Transverse colon (tissue), 4 donors: Measurements from ENCODE around the gene NDUFS7. TPM values are rescaled to one million over a fixed set of nuclear protein-coding genes. Genes with fewer than 3 reads are reported as not detected.

Source experiments
- DNase-seq: peaks from one replicate; pipeline ENCODE4 v3.0.0-alpha.2; 2019
- H3K27ac ChIP-seq, 4 donors: fragments of 200-600 bp; sonication (generic); 2 replicates each; pipeline ENCODE4 v1.5.1; 2016 to 2018; ENCODE audit warnings: inconsistent platforms in 4 of 4
- H3K27me3 ChIP-seq: fragments of 200-600 bp; sonication (generic); 2 replicates; pipeline ENCODE4 v1.5.1; 2017; ENCODE audit warnings: inconsistent platforms
- H3K36me3 ChIP-seq, 4 donors: fragments of 200-600 bp; sonication (generic); 2 replicates each; pipeline ENCODE4 v1.5.1; 2017 to 2019; ENCODE audit warnings: inconsistent platforms in 4 of 4
- H3K4me1 ChIP-seq, 4 donors: fragments of 200-600 bp; sonication (generic); 2 replicates each; pipeline ENCODE4 v1.5.1; 2017 to 2020; ENCODE audit warnings: inconsistent platforms in 4 of 4
- H3K4me3 ChIP-seq, 4 donors: fragments of 200-600 bp; sonication (generic); 1 replicate in 1 of 4; 2 replicates in 3 of 4; pipeline versions ENCODE4 v1.5.1 to v1.6.1; 2017 to 2019; ENCODE audit warnings: inconsistent platforms in 4 of 4
- H3K9me3 ChIP-seq, 2 donors: fragments of 200-600 bp; sonication (generic); 2 replicates each; pipeline ENCODE4 v1.5.1; 2017 to 2019; ENCODE audit warnings: inconsistent platforms in 2 of 2
- EP300 ChIP-seq: sonication (generic); formaldehyde crosslinking; IDR thresholded peaks from one replicate; pipeline ENCODE4 v1.6.1; 2017; ENCODE audit warnings: antibody characterized with exemption, low read depth
- POLR2A ChIP-seq: fragments of 450-650 bp; IDR thresholded peaks from one replicate; pipeline ENCODE4 v1.6.1; 2016; ENCODE audit warnings: antibody characterized with exemption, mild to moderate bottlenecking, moderate library complexity
- POLR2AphosphoS5 ChIP-seq, 3 donors: sonication (generic); formaldehyde crosslinking; IDR thresholded peaks; one replicate each; pipeline ENCODE4 v1.6.1; 2016; ENCODE audit warnings: antibody characterized with exemption in 3 of 3
- WGBS, 2 donors: methylation state at CpG; one replicate each; pipeline ENCODE4 v1.1.5; 2018; ENCODE audit warnings: low coverage in 1 of 2; 5-methylcytosine and 5-hydroxymethylcytosine counted together
- in situ Hi-C, 4 donors: fragments of 200-750 bp; cut with MboI; loops; one replicate each; pipeline versions ENCODE4 v1.15.0 to v1.15.1; 2017; ENCODE audit warnings: low sequenced_read_pairs in 3 of 4, low pct_ligation_motif_present in 1 of 4, low pct_unique_long_range_greater_than_20kb in 1 of 4
- intact Hi-C: fragments of 100-400 bp; cut with DNase I; formaldehyde crosslinking; loops from one replicate; pipeline ENCODE4 v1.15.1; 2023; ENCODE audit warnings: low total_unique reads
- total RNA-seq, 4 donors: library from RNA; depleted of rRNA; stranded (reverse); fragments of >200 nt; gene quantifications; one replicate each; pipeline ENCODE4 v1.1.0, GENCODE V29; 2016
- TF ChIP-seq, protein P1 (sequence below), 5 experiments: fragments of 200-600 bp in 3 of 5; fragments of 450-650 bp in 2 of 5; sonication (generic) in 3 of 5; IDR thresholded peaks; 1 replicate in 2 of 5; 2 replicates in 3 of 5; pipeline ENCODE4 v1.5.1; 2016 to 2017; ENCODE audit warnings: antibody characterized with exemption in 5 of 5, inconsistent platforms in 3 of 5, mild to moderate bottlenecking in 2 of 5, moderate library complexity in 1 of 5

Gene NDUFS7
- total RNA-seq, 4 donors from 2014 or later, result 32.2 to 196 (median 156) TPM

GRCh38 chr19:1383017-1383311 lies 743 bp upstream of the NDUFS7 start:
- intact Hi-C loops, result no loop called here
- 11 to 67% methylated on average over 1 to 9 of the region's 9 CpGs for WGBS, 2 donors
- DNase-seq, result no peak
- H3K36me3 ChIP-seq, result no peaks in the 10 kb centered on the region
- peak overlapping the region in 1 of 4 donors; percentile 98 for H3K4me3 ChIP-seq
- peak overlapping the region in 3 of 4 donors; percentile 93 to 95 (median 94) for H3K27ac ChIP-seq
- no peaks in the 10 kb centered on the region for H3K9me3 ChIP-seq
- in situ Hi-C loops, result loop anchor here in 2 of 4 donors (25.0 kb wide), 1 partner anchor 96 kb away; the partner anchor contains the start of genes EFNA2 (in 2 of the 2) and FAM174C (in 2 of the 2)
- TF ChIP-seq POLR2AphosphoS5 (IDR thresholded peaks at IDR 0.05) (no peak), POLR2A (no peak), EP300 (no peak)
- TF ChIP-seq, protein P1, sequence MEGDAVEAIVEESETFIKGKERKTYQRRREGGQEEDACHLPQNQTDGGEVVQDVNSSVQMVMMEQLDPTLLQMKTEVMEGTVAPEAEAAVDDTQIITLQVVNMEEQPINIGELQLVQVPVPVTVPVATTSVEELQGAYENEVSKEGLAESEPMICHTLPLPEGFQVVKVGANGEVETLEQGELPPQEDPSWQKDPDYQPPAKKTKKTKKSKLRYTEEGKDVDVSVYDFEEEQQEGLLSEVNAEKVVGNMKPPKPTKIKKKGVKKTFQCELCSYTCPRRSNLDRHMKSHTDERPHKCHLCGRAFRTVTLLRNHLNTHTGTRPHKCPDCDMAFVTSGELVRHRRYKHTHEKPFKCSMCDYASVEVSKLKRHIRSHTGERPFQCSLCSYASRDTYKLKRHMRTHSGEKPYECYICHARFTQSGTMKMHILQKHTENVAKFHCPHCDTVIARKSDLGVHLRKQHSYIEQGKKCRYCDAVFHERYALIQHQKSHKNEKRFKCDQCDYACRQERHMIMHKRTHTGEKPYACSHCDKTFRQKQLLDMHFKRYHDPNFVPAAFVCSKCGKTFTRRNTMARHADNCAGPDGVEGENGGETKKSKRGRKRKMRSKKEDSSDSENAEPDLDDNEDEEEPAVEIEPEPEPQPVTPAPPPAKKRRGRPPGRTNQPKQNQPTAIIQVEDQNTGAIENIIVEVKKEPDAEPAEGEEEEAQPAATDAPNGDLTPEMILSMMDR (IDR thresholded peaks at IDR 0.05), result no peak
- no peaks in the 10 kb centered on the region for H3K27me3 ChIP-seq
- H3K4me1 ChIP-seq, result peaks cover 15 to 24% (median 16%) of the 10 kb centered on the region in 4 donors

DNA sequence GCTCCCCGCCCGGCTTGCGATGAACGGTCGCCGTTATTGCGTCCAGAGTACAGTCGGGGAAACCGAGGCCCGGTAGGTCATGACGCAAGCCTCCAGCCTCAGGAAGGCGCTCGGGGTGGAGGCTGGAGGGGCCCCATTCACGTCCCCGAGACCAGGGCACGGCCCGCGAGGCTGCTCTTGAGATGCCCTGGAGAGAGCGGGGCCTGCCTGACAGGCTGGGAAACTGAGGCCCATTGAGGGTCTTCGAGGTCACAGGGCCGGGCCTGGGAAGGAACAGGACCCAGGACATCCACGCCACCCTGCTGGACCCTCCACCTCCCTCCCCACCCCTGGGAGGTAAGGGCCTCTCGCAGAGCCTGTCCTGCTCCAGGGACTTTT lies 367 bp downstream of the NDUFS7 start:
- H3K27me3 ChIP-seq, result no peaks in the 10 kb centered on the region
- H3K9me3 ChIP-seq, result no peaks in the 10 kb centered on the region
- TF ChIP-seq, protein P1 (IDR thresholded peaks at IDR 0.05), result no peak
- no peak for TF ChIP-seq EP300
- TF ChIP-seq POLR2A, result no peak
- TF ChIP-seq POLR2AphosphoS5 (IDR thresholded peaks at IDR 0.05), result no peak
- WGBS, 2 donors, result 1% methylated on average over 7 of the region's 23 CpGs; no CpG with 5 or more reads in 1 of the 2 donors
- peaks cover 0 to 4% (median under 1%) of the 10 kb centered on the region in 4 donors for H3K36me3 ChIP-seq
- H3K4me1 ChIP-seq, result peaks cover 15 to 24% (median 16%) of the 10 kb centered on the region in 4 donors
- in situ Hi-C loops, result loop anchor here in 2 of 4 donors (25.0 kb wide), 1 partner anchor 97 kb away; the partner anchor contains the start of genes EFNA2 (in 2 of the 2) and FAM174C (in 2 of the 2)
- H3K4me3 ChIP-seq, result peak overlapping the region; percentile 93 to 98 (median 98)
- DNase-seq, result no peak
- intact Hi-C loops, result no loop called here
- peak overlapping the region; percentile 93 to 98 (median 94) for H3K27ac ChIP-seq

DNA sequence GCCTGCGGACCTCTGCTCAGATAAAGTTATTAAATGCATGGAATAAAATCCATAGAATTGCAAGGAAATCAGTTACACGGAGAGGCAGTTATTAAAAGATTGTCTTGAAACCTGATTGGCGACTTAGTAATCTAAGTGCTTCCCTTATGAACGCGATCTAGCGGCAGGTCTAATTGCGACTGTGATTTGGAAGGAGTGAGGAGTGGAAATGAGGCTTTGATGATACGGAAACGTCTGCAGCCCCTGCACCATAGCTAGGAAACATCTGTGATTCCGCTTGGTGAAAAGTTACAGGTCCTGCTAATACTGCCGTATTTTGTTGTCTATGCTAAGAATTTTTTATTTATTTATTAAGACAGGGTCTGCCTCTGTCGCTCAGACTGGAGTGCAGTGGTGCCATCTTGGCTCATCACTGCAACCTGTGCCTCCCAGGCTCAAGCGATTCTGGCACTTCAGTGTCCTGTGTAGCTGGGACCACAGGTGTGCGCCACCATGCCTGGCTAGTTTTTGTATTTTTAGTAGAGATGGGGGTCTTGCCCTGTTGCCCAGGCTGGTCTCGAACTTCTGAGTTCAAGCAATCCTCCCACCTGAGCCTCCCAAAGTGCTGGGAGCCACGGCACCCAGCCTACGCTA lies 887 bp downstream of the NDUFS7 start:
- TF ChIP-seq EP300, result no peak
- TF ChIP-seq, protein P1 (IDR thresholded peaks at IDR 0.05), result no peak
- no peak for TF ChIP-seq POLR2AphosphoS5 (IDR thresholded peaks at IDR 0.05)
- no peak for TF ChIP-seq POLR2A
- 27 to 28% methylated on average over 3 to 17 of the region's 17 CpGs for WGBS, 2 donors
- intact Hi-C loops, result no loop called here
- in situ Hi-C loops, result loop anchor here in 2 of 4 donors (25.0 kb wide), 1 partner anchor 97 kb away; the partner anchor contains the start of genes EFNA2 (in 2 of the 2) and FAM174C (in 2 of the 2)
- Histone ChIP-seq H3K9me3 (no peaks in the 10 kb centered on the region), H3K36me3 (peaks cover 0 to 9% (median 3%) of the 10 kb centered on the region in 4 donors), H3K4me3 (peak overlapping the region; percentile 93 to 98 (median 98)), H3K27ac (peak overlapping the region; percentile 93 to 98 (median 94)), H3K27me3 (no peaks in the 10 kb centered on the region), H3K4me1 (peaks cover 15 to 24% (median 16%) of the 10 kb centered on the region in 4 donors)
- no peak for DNase-seq

- H3K9me3 ChIP-seq, result no peaks in the 10 kb centered on the region
- no peak for DNase-seq
- peaks cover 15 to 24% (median 16%) of the 10 kb centered on the region in 4 donors for H3K4me1 ChIP-seq
- WGBS, 2 donors, result 92% methylated on average over 2 of the region's 3 CpGs; no CpG with 5 or more reads in 1 of the 2 donors
- no peaks in the 10 kb centered on the region for H3K27me3 ChIP-seq
- no peak overlapping the region for H3K4me3 ChIP-seq
- TF ChIP-seq EP300, result no peak
- TF ChIP-seq POLR2A, result no peak
- in situ Hi-C loops (loop anchor here in 2 of 4 donors (25.0 kb wide), 1 partner anchor 99 kb away; the partner anchor contains the start of genes EFNA2 (in 2 of the 2) and FAM174C (in 2 of the 2)), intact Hi-C loops (no loop called here)
- H3K36me3 ChIP-seq, result peaks cover 0 to 15% (median 7%) of the 10 kb centered on the region in 4 donors
- no peak overlapping the region for H3K27ac ChIP-seq
These were observed 2.1 kb downstream of the NDUFS7 start for GRCh38 chr19:1385816-1386215.
